22Rv1 (cell line): ENCODE measurements around the gene ARRDC5.

Source experiments
- H3K27ac ChIP-seq: fragments of 450-650 bp; 2 replicates; pipeline ENCODE4 v1.5.1; 2017
- CTCF ChIP-seq: fragments of 450-650 bp; IDR thresholded peaks from 2 replicates; pipeline ENCODE4 v1.5.1; 2017; ENCODE audit warnings: mild to moderate bottlenecking
- ZFX ChIP-seq: fragments of 450-650 bp; IDR thresholded peaks from 2 replicates; pipeline ENCODE4 v1.6.1; 2017; ENCODE audit warnings: antibody characterized with exemption, borderline replicate concordance

ARRDC5 gene

GRCh38 chr19:4877753-4878490 lies 24.8 kb downstream of the ARRDC5 start:
- H3K27ac ChIP-seq, result no peak overlapping the region
- TF ChIP-seq ZFX (no peak), CTCF (no peak)

GRCh38 chr19:4873930-4874329 lies 28.8 kb downstream of the ARRDC5 start:
- TF ChIP-seq CTCF, result no peak
- no peak for TF ChIP-seq ZFX
- H3K27ac ChIP-seq, result no peak overlapping the region

- no peak for TF ChIP-seq ZFX
- H3K27ac ChIP-seq, result no peak overlapping the region
Observed at GRCh38 chr19:4871711-4872110, 31.0 kb downstream of the ARRDC5 start.

GRCh38 chr19:4870025-4870700 lies 32.5 kb downstream of the ARRDC5 start:
- peak overlapping the region; percentile 20; the same call in 1 of the 2 replicates for H3K27ac ChIP-seq
- no peak for TF ChIP-seq ZFX
- no peak for TF ChIP-seq CTCF

GRCh38 chr19:4868286-4868834 lies 34.3 kb downstream of the ARRDC5 start:
- peak overlapping the region; percentile 55; the same call in 1 of the 2 replicates for H3K27ac ChIP-seq
- TF ChIP-seq CTCF, result no peak
- TF ChIP-seq ZFX, result no peak

GRCh38 chr19:4867534-4868285 lies 35.0 kb downstream of the ARRDC5 start, which contains the start of gene PLIN3:
Gene PLIN3 (minus strand): TSS chr19:4867667. CDS start chr19:4861394, 6,273 bp downstream.
- peak within 1 kb of the TSS; percentile 55 for H3K27ac ChIP-seq
- TF ChIP-seq CTCF (no peak), ZFX (no peak)
